Loucy (cell line): Measurements from ENCODE around the gene TEDC2.

Experiments used
- CTCF ChIP-seq: fragments of 200-600 bp; sonication (generic); conservative IDR thresholded peaks from 2 replicates; pipeline ENCODE4 v1.5.1; 2014; ENCODE audit warnings: mild to moderate bottlenecking, antibody characterized with exemption, low read length
- EZH2phosphoT487 ChIP-seq: fragments of 200-600 bp; IDR thresholded peaks from 2 replicates; pipeline ENCODE4 v1.6.1; 2018; ENCODE audit warnings: antibody characterized with exemption, mild to moderate bottlenecking, moderate library complexity, borderline replicate concordance

- TF ChIP-seq CTCF, result no peak
- TF ChIP-seq EZH2phosphoT487, result no peak
These were observed 52.3 kb downstream of the TEDC2 start for GRCh38 chr16:2511996-2512734.
